IMR-90 (cell line): ENCODE data around the gene NLGN1. TPM values are rescaled to one million over a fixed set of nuclear protein-coding genes. Genes with fewer than 3 reads are reported as not detected.

Experiments used
- ATAC-seq: fragments of 200-7000 bp; cut with Tn5 transposase; 2 replicates; pipeline ENCODE4 v1.9.1; 2020; ENCODE audit warnings: low read depth, mild to moderate bottlenecking, moderate library complexity
- BruUV-seq: library from RNA; stranded (reverse); fragments of 400-500 nt; replicated peaks from 2 replicates; lab custom pipeline; 2021; lab: Mats Ljungman, UMichigan
- CTCF ChIA-PET: fragments of 300-600 bp; formaldehyde crosslinking; extraction: SDS; loops from one replicate; lab custom pipeline; 2021; ENCODE audit warnings: antibody characterized with exemption; lab: Yijun Ruan, JAX
- POLR2A ChIA-PET: fragments of 300-600 bp; sonication (Branson Sonifier 250); formaldehyde crosslinking; loops from one replicate; lab custom pipeline; 2022; ENCODE audit warnings: antibody characterized with exemption; ENCODE audit not compliant: unreplicated experiment; lab: Charles Lee
- DNase-seq: peaks from one replicate; pipeline ENCODE4 v3.0.0; 2013
- H2AFZ ChIP-seq: replicated peaks from 2 replicates; pipeline ENCODE3; 2013; ENCODE audit warnings: low read length, mild to moderate bottlenecking; ENCODE audit not compliant: poor library complexity
- H2AK5ac ChIP-seq: 2 replicates; pipeline ENCODE4 v1.6.1; 2013; ENCODE audit warnings: low read depth, low read length, inconsistent platforms
- H2AK9ac ChIP-seq: replicated peaks from 2 replicates; pipeline ENCODE3; 2013; ENCODE audit warnings: mild to moderate bottlenecking, low read depth, low read length, moderate library complexity; ENCODE audit not compliant: poor library complexity
- H2BK120ac ChIP-seq: 2 replicates; pipeline ENCODE4 v1.6.1; 2013; ENCODE audit warnings: low read depth, low read length, inconsistent platforms
- H2BK15ac ChIP-seq: 3 replicates; pipeline ENCODE4 v1.6.1; 2013; ENCODE audit warnings: low read depth, low read length, inconsistent platforms
- H2BK20ac ChIP-seq: 2 replicates; pipeline ENCODE4 v1.6.1; 2013; ENCODE audit warnings: low read depth, mild to moderate bottlenecking, inconsistent platforms, low read length, moderate library complexity
- H2BK5ac ChIP-seq: 2 replicates; pipeline ENCODE4 v1.6.1; 2013; ENCODE audit warnings: mild to moderate bottlenecking, low read depth, low read length, inconsistent platforms; ENCODE audit not compliant: poor library complexity, severe bottlenecking
- H3K14ac ChIP-seq: replicated peaks from 2 replicates; pipeline ENCODE4 v1.6.1; 2013; ENCODE audit warnings: low read depth, low read length, inconsistent platforms
- H3K18ac ChIP-seq: 2 replicates; pipeline ENCODE4 v1.6.1; 2013; ENCODE audit warnings: low read depth, low read length, control low read depth
- H3K23ac ChIP-seq: 2 replicates; pipeline ENCODE4 v1.6.1; 2013; ENCODE audit warnings: low read depth, low read length, inconsistent platforms
- H3K27ac ChIP-seq: 2 replicates; pipeline ENCODE4 v1.5.1; 2013; ENCODE audit warnings: mild to moderate bottlenecking, control low read depth, low read length; ENCODE audit not compliant: insufficient read depth
- H3K27me3 ChIP-seq: 2 replicates; pipeline ENCODE4 v1.6.1; 2013; ENCODE audit warnings: low read length; ENCODE audit not compliant: control insufficient read depth, insufficient read depth
- H3K36me3 ChIP-seq: 2 replicates; pipeline ENCODE4 v1.6.1; 2013; ENCODE audit warnings: low read length, mixed read lengths; ENCODE audit not compliant: control insufficient read depth, insufficient read depth
- H3K4ac ChIP-seq: 2 replicates; pipeline ENCODE4 v1.6.1; 2013; ENCODE audit warnings: low read depth, low read length, inconsistent platforms
- H3K4me1 ChIP-seq: 2 replicates; pipeline ENCODE4 v1.6.1; 2013; ENCODE audit warnings: low read length, mixed read lengths; ENCODE audit not compliant: control insufficient read depth, insufficient read depth
- H3K4me2 ChIP-seq: 2 replicates; pipeline ENCODE4 v1.6.1; 2013; ENCODE audit warnings: low read depth, mild to moderate bottlenecking, control low read depth, low read length, moderate library complexity
- H3K4me3 ChIP-seq: 2 replicates; pipeline ENCODE4 v1.5.1; 2013; ENCODE audit warnings: low read depth, mild to moderate bottlenecking, control low read depth, low read length, moderate library complexity; ENCODE audit not compliant: insufficient read depth
- H3K56ac ChIP-seq: 2 replicates; pipeline ENCODE4 v1.6.1; 2013; ENCODE audit warnings: low read length, inconsistent platforms; ENCODE audit not compliant: insufficient read depth; ENCODE audit errors: extremely low read depth
- H3K79me1 ChIP-seq, 2 experiments: 2 replicates each; pipeline ENCODE4 v1.6.1; 2013; ENCODE audit warnings: low read length in 2 of 2, inconsistent platforms in 1 of 2, low read depth in 1 of 2
- H3K9ac ChIP-seq: 2 replicates; pipeline ENCODE4 v1.6.1; 2013; ENCODE audit warnings: low read depth, low read length, control low read depth
- H3K9me1 ChIP-seq: 2 replicates; pipeline ENCODE4 v1.6.1; 2013; ENCODE audit warnings: low read length, inconsistent platforms; ENCODE audit not compliant: insufficient read depth
- H3K9me3 ChIP-seq: 2 replicates; pipeline ENCODE4 v1.6.1; 2013; ENCODE audit warnings: low read length; ENCODE audit not compliant: control insufficient read depth, insufficient read depth
- H4K20me1 ChIP-seq: 2 replicates; pipeline ENCODE4 v1.6.1; 2013; ENCODE audit warnings: low read length, inconsistent platforms; ENCODE audit not compliant: insufficient read depth
- H4K5ac ChIP-seq: 2 replicates; pipeline ENCODE4 v1.6.1; 2013; ENCODE audit warnings: mild to moderate bottlenecking, low read depth, low read length, control low read depth
- H4K8ac ChIP-seq, 2 experiments: 2 replicates each; pipeline ENCODE4 v1.6.1; 2013; ENCODE audit warnings: low read depth in 2 of 2, low read length in 2 of 2, control low read depth in 1 of 2, inconsistent platforms in 1 of 2
- H4K91ac ChIP-seq: 2 replicates; pipeline ENCODE4 v1.6.1; 2013; ENCODE audit warnings: low read depth, low read length, inconsistent platforms; ENCODE audit not compliant: insufficient read depth
- BHLHE40 ChIP-seq: fragments of 150-350 bp; IDR thresholded peaks from 2 replicates; pipeline ENCODE4 v1.6.1; 2016; ENCODE audit warnings: mild to moderate bottlenecking, low read depth, low read length
- CHD1 ChIP-seq: IDR thresholded peaks from 2 replicates; pipeline ENCODE4 v1.6.1; 2012; ENCODE audit warnings: low read depth, low read length, improper control_type of control experiment
- MAZ ChIP-seq: IDR thresholded peaks from 2 replicates; pipeline ENCODE4 v1.6.1; 2012; ENCODE audit warnings: low read depth, mild to moderate bottlenecking, low read length, improper control_type of control experiment, moderate library complexity, borderline replicate concordance
- NFE2L2 ChIP-seq: fragments of 150-350 bp; IDR thresholded peaks from 2 replicates; pipeline ENCODE4 v1.6.1; 2016; ENCODE audit warnings: low read depth, mild to moderate bottlenecking, low read length
- RAD21 ChIP-seq: IDR thresholded peaks from 2 replicates; pipeline ENCODE4 v1.6.1; 2012; ENCODE audit warnings: low read length, improper control_type of control experiment
- RFX5 ChIP-seq: IDR thresholded peaks from 2 replicates; pipeline ENCODE4 v1.8.0; 2012; ENCODE audit warnings: low read depth, mild to moderate bottlenecking, low read length, moderate library complexity
- WGBS, 2 experiments: methylation state at CpG; one replicate each; pipeline versions ENCODE4 v1.1.5 to v1.1.7; 2013; ENCODE audit warnings: missing lambda C conversion rate in 2 of 2; ENCODE audit not compliant: insufficient read length in 1 of 2; ENCODE audit errors: extremely low coverage in 2 of 2; 5-methylcytosine and 5-hydroxymethylcytosine counted together
- dilution Hi-C: fragments of 300-500 bp; cut with HindIII; formaldehyde crosslinking; loops from one replicate; pipeline ENCODE4 v1.14.3; 2018; ENCODE audit warnings: low sequenced_read_pairs; ENCODE audit not compliant: unreplicated experiment
- in situ Hi-C: fragments of 300-500 bp; cut with MboI; formaldehyde crosslinking; loops from 3 replicates; pipeline ENCODE4 v1.14.3; 2019; ENCODE audit warnings: low sequenced_read_pairs, inconsistent platforms, mixed read lengths
- intact Hi-C: fragments of 100-400 bp; cut with micrococcal nuclease; formaldehyde crosslinking; loops from 2 replicates; pipeline ENCODE4 v1.10.0; 2022
- polyA plus RNA-seq, 3 experiments: library from polyadenylated mRNA; depleted of rRNA; stranded (reverse); fragments of >200 nt; gene quantifications; 2 replicates each; pipeline ENCODE4 v1.2.3, GENCODE V29; 2012; ENCODE audit warnings: low replicate concordance in 1 of 3
- total RNA-seq: library from RNA; depleted of rRNA; stranded (reverse); fragments of >200 nt; gene quantifications from 2 replicates; pipeline ENCODE4 v1.2.3, GENCODE V29; 2012
- TF ChIP-seq, protein P1 (sequence below): fragments of 150-350 bp; IDR thresholded peaks from 2 replicates; pipeline ENCODE4 v1.6.1; 2017; ENCODE audit warnings: mild to moderate bottlenecking, antibody characterized with exemption, low read length, low read depth

The NLGN1 gene
- total and polyA plus RNA-seq, 2 of the 4 experiments (the other 2 are of a cell fraction), result 1.8 to 12.5 TPM

DNA sequence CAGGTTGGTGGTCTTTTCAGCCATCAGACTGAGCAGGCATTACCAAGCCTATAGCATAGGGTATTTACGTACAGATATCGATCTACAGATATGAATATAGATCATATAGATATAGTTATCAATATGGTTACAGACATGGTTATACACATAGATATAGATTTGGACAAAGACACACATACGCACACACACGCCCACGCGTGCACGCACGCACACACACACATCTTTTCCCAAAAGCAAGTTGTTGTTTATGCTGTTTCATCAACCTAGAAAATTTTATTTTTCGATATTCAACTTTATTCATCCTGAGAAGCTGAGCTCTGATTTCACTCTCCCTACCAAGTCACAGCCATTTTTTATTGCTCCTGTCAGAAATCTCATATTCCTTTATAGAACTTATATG, 309.1 kb downstream of the NLGN1 start:
- H3K9me3 ChIP-seq, result no peaks in the 10 kb centered on the region
- H2AK5ac ChIP-seq, result no peak overlapping the region
- no peak overlapping the region for H3K23ac ChIP-seq
- no peak overlapping the region for H2BK5ac ChIP-seq
- no peak overlapping the region for H4K5ac ChIP-seq
- no TSS peak for BruUV-seq
- no peak overlapping the region for H4K8ac ChIP-seq
- no peaks in the 10 kb centered on the region for H3K27me3 ChIP-seq
- no peaks in the 10 kb centered on the region for H3K79me1 ChIP-seq
- H3K18ac ChIP-seq, result no peak overlapping the region
- CTCF ChIA-PET, result no interaction called here
- H2BK15ac ChIP-seq, result no peak overlapping the region
- H4K20me1 ChIP-seq, result no peaks in the 10 kb centered on the region
- H3K4ac ChIP-seq, result no peak overlapping the region
- dilution Hi-C loops (no loop called here), intact Hi-C loops (no loop called here), in situ Hi-C loops (no loop called here)
- no peak overlapping the region for H4K91ac ChIP-seq
- H2BK120ac ChIP-seq, result no peak overlapping the region
- H2BK20ac ChIP-seq, result no peak overlapping the region
- H2AK9ac ChIP-seq, result no peak overlapping the region
- WGBS, 2 experiments, result 100% methylated on average over 5 of the region's 9 CpGs; no CpG with 5 or more reads in 1 of the 2 experiments
- ATAC-seq (no peak), DNase-seq (no peak)
- H3K9me1 ChIP-seq, result no peaks in the 10 kb centered on the region
- H3K9ac ChIP-seq, result no peak overlapping the region
- no peaks in the 10 kb centered on the region for H3K36me3 ChIP-seq
- H3K4me1 ChIP-seq, result no peaks in the 10 kb centered on the region
- H3K27ac ChIP-seq, result no peak overlapping the region
- no peak overlapping the region for H3K14ac ChIP-seq
- no peak overlapping the region for H3K4me2 ChIP-seq
- POLR2A ChIA-PET, result no interaction called here
- H3K56ac ChIP-seq, result no peak overlapping the region
- TF ChIP-seq, protein P1, sequence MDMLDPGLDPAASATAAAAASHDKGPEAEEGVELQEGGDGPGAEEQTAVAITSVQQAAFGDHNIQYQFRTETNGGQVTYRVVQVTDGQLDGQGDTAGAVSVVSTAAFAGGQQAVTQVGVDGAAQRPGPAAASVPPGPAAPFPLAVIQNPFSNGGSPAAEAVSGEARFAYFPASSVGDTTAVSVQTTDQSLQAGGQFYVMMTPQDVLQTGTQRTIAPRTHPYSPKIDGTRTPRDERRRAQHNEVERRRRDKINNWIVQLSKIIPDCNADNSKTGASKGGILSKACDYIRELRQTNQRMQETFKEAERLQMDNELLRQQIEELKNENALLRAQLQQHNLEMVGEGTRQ, result no peak
- TF ChIP-seq BHLHE40 (no peak), RAD21 (no peak), RFX5 (no peak), MAZ (no peak), NFE2L2 (no peak), CHD1 (no peak)
- H2AFZ ChIP-seq, result no peak overlapping the region
- no peak overlapping the region for H3K4me3 ChIP-seq
